Natural killer cell (primary cell): ENCODE measurements around the gene CPSF4L. TPM values are rescaled to one million over a fixed set of nuclear protein-coding genes. Genes with fewer than 3 reads are reported as not detected.

Experiments
- ATAC-seq, 3 donors: fragments of 150-1000 bp in 2 of 3; fragments of 200-7000 bp in 1 of 3; cut with Tn5 transposase; 1 replicate in 1 of 3; 2 replicates in 2 of 3; pipeline ENCODE4 v1.10.0; 2021; ENCODE audit warnings: mild to moderate bottlenecking in 2 of 3, moderate library complexity in 2 of 3
- DNase-seq, 2 donors: peaks; one replicate each; pipeline versions ENCODE4 v3.0.0 to v3.0.0-alpha.2; 2013 to 2021; ENCODE audit warnings: mixed read lengths in 1 of 2
- H3K27ac ChIP-seq: one replicate; pipeline ENCODE4 v1.5.1; 2013; ENCODE audit warnings: mild to moderate bottlenecking, low read length
- H3K27me3 ChIP-seq: one replicate; pipeline ENCODE4 v1.6.1; 2013; ENCODE audit warnings: low read length; ENCODE audit not compliant: control insufficient read depth, insufficient read depth
- H3K36me3 ChIP-seq: one replicate; pipeline ENCODE4 v1.6.1; 2013; ENCODE audit warnings: low read length; ENCODE audit not compliant: control insufficient read depth, insufficient read depth
- H3K4me1 ChIP-seq: one replicate; pipeline ENCODE4 v1.6.1; 2013; ENCODE audit warnings: low read length; ENCODE audit not compliant: control insufficient read depth, insufficient read depth
- H3K4me3 ChIP-seq: one replicate; pipeline ENCODE4 v1.5.1; 2013; ENCODE audit warnings: low read length
- H3K9me3 ChIP-seq: one replicate; pipeline ENCODE4 v1.6.1; 2013; ENCODE audit warnings: low read length; ENCODE audit not compliant: control insufficient read depth, insufficient read depth
- H3K27ac Mint-ChIP-seq, 2 donors: one replicate each; pipeline ENCODE4 v1.8.0; 2022; ENCODE audit warnings: mild to moderate bottlenecking in 2 of 2, mixed read lengths in 2 of 2, moderate library complexity in 1 of 2
- H3K27me3 Mint-ChIP-seq, 2 donors: one replicate each; pipeline ENCODE4 v1.8.0; 2022; ENCODE audit warnings: low read depth in 2 of 2, mixed read lengths in 2 of 2
- H3K36me3 Mint-ChIP-seq: one replicate; pipeline ENCODE4 v1.8.0; 2022; ENCODE audit warnings: mixed read lengths
- H3K4me1 Mint-ChIP-seq, 2 donors: one replicate each; pipeline ENCODE4 v1.8.0; 2022; ENCODE audit warnings: mixed read lengths in 2 of 2
- H3K4me3 Mint-ChIP-seq: one replicate; pipeline ENCODE4 v1.8.0; 2022; ENCODE audit warnings: mild to moderate bottlenecking, moderate library complexity, mixed read lengths
- H3K9me3 Mint-ChIP-seq, 2 donors: one replicate each; pipeline ENCODE4 v1.8.0; 2022; ENCODE audit warnings: mixed read lengths in 2 of 2
- WGBS: methylation state at CpG from one replicate; pipeline ENCODE4 v1.1.7; 2013; ENCODE audit warnings: missing lambda C conversion rate; ENCODE audit not compliant: insufficient coverage; 5-methylcytosine and 5-hydroxymethylcytosine counted together
- intact Hi-C: fragments of 100-400 bp; cut with micrococcal nuclease; formaldehyde crosslinking; loops from one replicate; pipeline ENCODE4 v1.14.2; 2022
- total RNA-seq, 4 donors: library from RNA; stranded (reverse); fragments of 120-200 nt in 1 of 4; gene quantifications; one replicate each; pipeline versions ENCODE4 v1.2.3 to v1.2.4, GENCODE V29; 2013 to 2022
- TF ChIP-seq, protein P1 (sequence below): fragments of 200-600 bp; IDR thresholded peaks from one replicate; pipeline ENCODE4 v1.8.0; 2022; ENCODE audit warnings: antibody characterized with exemption

The CPSF4L gene
- total RNA-seq, 3 donors from 2014 or later (not counting 1 experiment from before 2014, with no cell fraction given) = not detected

DNA sequence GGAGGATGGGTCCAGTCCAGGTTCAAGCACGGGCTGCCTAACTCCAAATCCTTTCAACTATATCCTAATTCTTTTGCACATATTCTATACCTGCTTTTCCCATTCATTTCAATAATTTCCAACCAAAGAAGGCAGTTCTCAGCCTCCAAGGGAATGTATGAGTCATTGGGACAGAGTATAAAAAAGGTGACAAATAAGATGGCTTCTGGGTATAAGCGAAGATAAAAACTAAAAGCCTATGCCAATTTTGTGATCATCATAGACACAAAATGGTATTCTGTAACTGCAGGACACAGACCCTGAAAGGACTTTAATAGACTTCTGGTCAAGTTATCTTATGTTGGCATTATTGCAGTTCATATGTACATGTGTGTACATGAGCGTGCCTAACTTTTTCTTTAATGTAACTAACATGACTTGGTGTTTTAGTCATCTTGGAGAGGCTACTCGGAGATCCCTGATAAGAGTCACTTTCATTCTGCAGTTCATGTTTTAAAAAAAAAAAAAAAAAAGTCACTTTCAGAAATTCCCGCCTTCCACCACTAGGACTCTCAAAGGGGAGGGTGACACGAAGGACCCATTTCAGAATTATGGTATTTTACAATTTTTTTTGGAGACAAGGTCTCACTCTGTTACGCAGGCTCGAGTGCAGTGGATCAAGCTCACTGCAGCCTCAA lies 51.5 kb downstream of the CPSF4L start:
- Mint-ChIP-seq H3K4me1 (peaks cover 11 to 22% of the 10 kb centered on the region in 2 donors), H3K36me3 (peaks cover 20% of the 10 kb centered on the region), H3K27ac (peak overlapping the region; percentile 11 to 14), H3K4me3 (no peak overlapping the region), H3K9me3 (no peaks in the 10 kb centered on the region), H3K27me3 (no peaks in the 10 kb centered on the region)
- Histone ChIP-seq H3K27me3 (no peaks in the 10 kb centered on the region), H3K4me1 (peaks cover 9% of the 10 kb centered on the region), H3K4me3 (no peak overlapping the region), H3K27ac (no peak overlapping the region), H3K36me3 (peaks cover 53% of the 10 kb centered on the region), H3K9me3 (no peaks in the 10 kb centered on the region)
- intact Hi-C loops = no loop called here
- DNase-seq (peak in 1 of 2 donors; percentile 49), ATAC-seq (no peak)
- WGBS = 91% methylated on average over 6 of the region's 8 CpGs
- TF ChIP-seq, protein P1, sequence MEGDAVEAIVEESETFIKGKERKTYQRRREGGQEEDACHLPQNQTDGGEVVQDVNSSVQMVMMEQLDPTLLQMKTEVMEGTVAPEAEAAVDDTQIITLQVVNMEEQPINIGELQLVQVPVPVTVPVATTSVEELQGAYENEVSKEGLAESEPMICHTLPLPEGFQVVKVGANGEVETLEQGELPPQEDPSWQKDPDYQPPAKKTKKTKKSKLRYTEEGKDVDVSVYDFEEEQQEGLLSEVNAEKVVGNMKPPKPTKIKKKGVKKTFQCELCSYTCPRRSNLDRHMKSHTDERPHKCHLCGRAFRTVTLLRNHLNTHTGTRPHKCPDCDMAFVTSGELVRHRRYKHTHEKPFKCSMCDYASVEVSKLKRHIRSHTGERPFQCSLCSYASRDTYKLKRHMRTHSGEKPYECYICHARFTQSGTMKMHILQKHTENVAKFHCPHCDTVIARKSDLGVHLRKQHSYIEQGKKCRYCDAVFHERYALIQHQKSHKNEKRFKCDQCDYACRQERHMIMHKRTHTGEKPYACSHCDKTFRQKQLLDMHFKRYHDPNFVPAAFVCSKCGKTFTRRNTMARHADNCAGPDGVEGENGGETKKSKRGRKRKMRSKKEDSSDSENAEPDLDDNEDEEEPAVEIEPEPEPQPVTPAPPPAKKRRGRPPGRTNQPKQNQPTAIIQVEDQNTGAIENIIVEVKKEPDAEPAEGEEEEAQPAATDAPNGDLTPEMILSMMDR = no peak

DNA sequence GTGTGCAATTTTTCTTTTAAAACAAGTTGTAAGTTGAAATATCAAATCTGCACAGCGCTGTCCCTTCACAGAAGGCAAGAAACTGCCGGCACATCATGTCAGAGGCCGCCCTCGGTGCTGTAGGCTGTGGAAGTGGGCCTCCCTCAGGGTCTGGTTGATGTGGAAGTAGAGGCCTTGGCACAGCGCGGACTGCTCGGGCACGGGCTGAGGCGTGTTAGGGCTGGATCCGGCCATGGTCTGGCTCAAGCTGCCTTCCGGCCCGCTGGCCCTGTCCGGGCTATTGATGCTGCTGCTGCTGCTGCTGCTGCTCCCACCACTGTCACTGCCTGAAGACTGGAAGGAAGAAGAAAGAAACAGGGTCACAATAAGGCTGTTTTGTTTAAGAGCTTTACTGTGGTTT lies 52.2 kb downstream of the CPSF4L start:
- H3K9me3 ChIP-seq = no peaks in the 10 kb centered on the region
- Mint-ChIP-seq H3K4me1 (peaks cover 11 to 22% of the 10 kb centered on the region in 2 donors), H3K4me3 (no peak overlapping the region), H3K9me3 (no peaks in the 10 kb centered on the region), H3K36me3 (peaks cover 20% of the 10 kb centered on the region), H3K27ac (peak overlapping the region; percentile 11 to 14), H3K27me3 (no peaks in the 10 kb centered on the region)
- intact Hi-C loops = no loop called here
- H3K4me3 ChIP-seq = no peak overlapping the region
- 97% methylated on average over 13 of the region's 13 CpGs for WGBS
- H3K27me3 ChIP-seq = no peaks in the 10 kb centered on the region
- H3K27ac ChIP-seq = no peak overlapping the region
- no peak for ATAC-seq
- peaks cover 15% of the 10 kb centered on the region for H3K4me1 ChIP-seq
- DNase-seq = no peak
- peaks cover 48% of the 10 kb centered on the region for H3K36me3 ChIP-seq
- TF ChIP-seq, protein P1 = no peak

- TF ChIP-seq, protein P1 = no peak
- no peaks in the 10 kb centered on the region for H3K27me3 ChIP-seq
- Mint-ChIP-seq H3K27ac (peak overlapping the region in 1 of 2 donors; percentile 32), H3K4me3 (no peak overlapping the region), H3K36me3 (peaks cover 20% of the 10 kb centered on the region), H3K27me3 (no peaks in the 10 kb centered on the region), H3K9me3 (no peaks in the 10 kb centered on the region), H3K4me1 (peaks cover 21 to 32% of the 10 kb centered on the region in 2 donors)
- peaks cover 24% of the 10 kb centered on the region for H3K4me1 ChIP-seq
- intact Hi-C loops = no loop called here
- peaks cover 56% of the 10 kb centered on the region for H3K36me3 ChIP-seq
- H3K4me3 ChIP-seq = no peak overlapping the region
- ATAC-seq = no peak
- H3K9me3 ChIP-seq = no peaks in the 10 kb centered on the region
- no peak overlapping the region for H3K27ac ChIP-seq
- no peak for DNase-seq
- WGBS = 96% methylated on average over 16 of the region's 16 CpGs
Observed at GRCh38 chr17:73208139-73208827, 53.4 kb downstream of the CPSF4L start.
